Liver (tissue), 5 donors: ENCODE measurements around the gene THAP9. TPM values are rescaled to one million over a fixed set of nuclear protein-coding genes. Genes with fewer than 3 reads are reported as not detected.

ENCODE experiments used
- polyA plus RNA-seq, 2 donors: library from polyadenylated mRNA; stranded (reverse) in 1 of 2; unstranded in 1 of 2; fragments of 200-250 nt in 1 of 2; fragments of >200 nt in 1 of 2; fragmentation: Nextera tagmentation in 1 of 2; extraction: Ambion mirVana in 1 of 2; gene quantifications; one replicate each; pipeline versions ENCODE4 v1.2.1 to v1.2.3, GENCODE V29; 2013 to 2015
- small RNA-seq: library from RNA; depleted of rRNA; stranded (forward); fragments of <200 nt; gene quantifications from one replicate; pipeline ENCODE3, GENCODE V24; 2014
- total RNA-seq, 2 donors: library from RNA; depleted of rRNA; stranded (reverse); fragments of >200 nt; gene quantifications; one replicate each; pipeline ENCODE4 v1.2.3, GENCODE V29; 2014
- donor health status: healthy.
- donor health status: healthy.
- donor health status: healthy.

THAP9 gene
- total and polyA plus RNA-seq, 4 donors, result 1.1 to 5.9 (median 3.4) TPM

Small RNAs within 50 kb of the gene (small RNA-seq; reads per million reads assigned to genes)
- not detected for gene RF00019

Other genes starting within 250 kb of the THAP9 start
- 1 to 10 TPM in 1 of 2 donors, under 1 TPM in 1; 0.28 to 1.9 TPM for gene SCD5, start 101.9 kb upstream of the THAP9 start, total RNA-seq
- under 1 TPM; 0.14 to 0.85 TPM for gene SCD5, start 101.9 kb upstream of the THAP9 start, polyA plus RNA-seq
- 100 to 1,000 TPM in 1 of 2 donors, 10 to 100 TPM in 1; 79.9 to 204 TPM for gene SEC31A, start 9.6 kb upstream of the THAP9 start, total RNA-seq
- gene SEC31A, start 9.6 kb upstream of the THAP9 start, polyA plus RNA-seq, result 10 to 100 TPM; 87.9 to 89.9 TPM
- gene LIN54, start 110.1 kb downstream of the THAP9 start, total RNA-seq, result 10 to 100 TPM in 1 of 2 donors, 1 to 10 TPM in 1; 7.8 to 17.1 TPM
- gene LIN54, start 110.1 kb downstream of the THAP9 start, polyA plus RNA-seq, result 1 to 10 TPM; 2.0 to 2.7 TPM
- gene COPS4, start 134.4 kb downstream of the THAP9 start, total RNA-seq, result 10 to 100 TPM; 18.7 to 46.3 TPM
- 10 to 100 TPM; 15.3 to 16.1 TPM for gene COPS4, start 134.4 kb downstream of the THAP9 start, polyA plus RNA-seq
- gene PLAC8, start 214.0 kb downstream of the THAP9 start, total RNA-seq, result 10 to 100 TPM in 1 of 2 donors, 1 to 10 TPM in 1; 9.9 to 63.2 TPM
- 10 to 100 TPM in 1 of 2 donors, 1 to 10 TPM in 1; 8.1 to 18.6 TPM for gene PLAC8, start 214.0 kb downstream of the THAP9 start, polyA plus RNA-seq